GM12875 (cell line): ENCODE measurements around the gene GPC5.

Experiments
- H3K4me3 ChIP-seq: one replicate; pipeline ENCODE4 v1.5.1; 2011; ENCODE audit warnings: low read depth, low read length, control low read depth
- TF ChIP-seq, protein P1 (sequence below): IDR thresholded peaks from 2 replicates; pipeline ENCODE4 v1.5.1; 2011; ENCODE audit warnings: low read depth, mild to moderate bottlenecking, control low read depth, inconsistent platforms, low read length, moderate library complexity, borderline replicate concordance; ENCODE audit not compliant: insufficient read depth

GPC5 gene

DNA sequence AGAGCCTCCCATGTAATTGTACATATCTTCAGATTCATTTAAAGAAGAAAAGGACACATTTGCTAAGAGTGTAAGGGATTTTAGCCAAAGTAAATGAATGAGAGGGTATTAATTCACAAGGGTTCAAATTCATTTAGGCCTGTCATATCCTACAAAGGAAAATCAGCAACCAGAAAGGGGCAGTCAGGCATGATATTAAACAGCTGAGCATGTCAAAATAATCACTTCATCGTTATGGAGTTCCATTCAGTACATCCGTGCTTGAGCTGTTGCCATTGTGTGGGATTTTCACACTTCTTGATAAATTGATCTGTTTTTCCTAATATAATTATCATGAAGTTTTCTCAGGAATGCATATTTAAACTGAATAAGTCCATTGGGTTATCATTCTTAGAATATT is 567.1 kb downstream of the GPC5 start:
- no peak overlapping the region for H3K4me3 ChIP-seq

DNA sequence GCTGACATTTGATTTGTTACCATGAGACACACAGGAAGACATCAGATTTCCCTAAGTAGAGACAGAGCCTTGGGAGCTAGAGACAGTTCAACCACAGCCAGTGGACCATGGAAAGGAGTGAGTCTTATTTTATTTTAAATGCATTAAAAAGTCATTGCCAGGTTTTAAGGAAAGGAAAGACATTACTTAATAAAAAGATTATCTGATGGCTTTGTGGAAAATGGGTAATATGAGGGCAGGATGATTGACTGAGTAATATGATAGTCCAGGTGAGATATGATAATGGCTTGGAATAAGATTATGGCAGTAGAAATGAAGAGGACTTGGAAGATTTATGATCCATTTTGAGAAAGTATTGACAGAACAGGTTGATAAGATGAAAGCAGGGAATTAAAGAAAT is 580.1 kb downstream of the GPC5 start:
- no peak overlapping the region for H3K4me3 ChIP-seq
- TF ChIP-seq, protein P1, sequence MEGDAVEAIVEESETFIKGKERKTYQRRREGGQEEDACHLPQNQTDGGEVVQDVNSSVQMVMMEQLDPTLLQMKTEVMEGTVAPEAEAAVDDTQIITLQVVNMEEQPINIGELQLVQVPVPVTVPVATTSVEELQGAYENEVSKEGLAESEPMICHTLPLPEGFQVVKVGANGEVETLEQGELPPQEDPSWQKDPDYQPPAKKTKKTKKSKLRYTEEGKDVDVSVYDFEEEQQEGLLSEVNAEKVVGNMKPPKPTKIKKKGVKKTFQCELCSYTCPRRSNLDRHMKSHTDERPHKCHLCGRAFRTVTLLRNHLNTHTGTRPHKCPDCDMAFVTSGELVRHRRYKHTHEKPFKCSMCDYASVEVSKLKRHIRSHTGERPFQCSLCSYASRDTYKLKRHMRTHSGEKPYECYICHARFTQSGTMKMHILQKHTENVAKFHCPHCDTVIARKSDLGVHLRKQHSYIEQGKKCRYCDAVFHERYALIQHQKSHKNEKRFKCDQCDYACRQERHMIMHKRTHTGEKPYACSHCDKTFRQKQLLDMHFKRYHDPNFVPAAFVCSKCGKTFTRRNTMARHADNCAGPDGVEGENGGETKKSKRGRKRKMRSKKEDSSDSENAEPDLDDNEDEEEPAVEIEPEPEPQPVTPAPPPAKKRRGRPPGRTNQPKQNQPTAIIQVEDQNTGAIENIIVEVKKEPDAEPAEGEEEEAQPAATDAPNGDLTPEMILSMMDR, result no peak

More for the DNA sequence above, 567.1 kb downstream of the GPC5 start:
- TF ChIP-seq, protein P1, result no peak

DNA sequence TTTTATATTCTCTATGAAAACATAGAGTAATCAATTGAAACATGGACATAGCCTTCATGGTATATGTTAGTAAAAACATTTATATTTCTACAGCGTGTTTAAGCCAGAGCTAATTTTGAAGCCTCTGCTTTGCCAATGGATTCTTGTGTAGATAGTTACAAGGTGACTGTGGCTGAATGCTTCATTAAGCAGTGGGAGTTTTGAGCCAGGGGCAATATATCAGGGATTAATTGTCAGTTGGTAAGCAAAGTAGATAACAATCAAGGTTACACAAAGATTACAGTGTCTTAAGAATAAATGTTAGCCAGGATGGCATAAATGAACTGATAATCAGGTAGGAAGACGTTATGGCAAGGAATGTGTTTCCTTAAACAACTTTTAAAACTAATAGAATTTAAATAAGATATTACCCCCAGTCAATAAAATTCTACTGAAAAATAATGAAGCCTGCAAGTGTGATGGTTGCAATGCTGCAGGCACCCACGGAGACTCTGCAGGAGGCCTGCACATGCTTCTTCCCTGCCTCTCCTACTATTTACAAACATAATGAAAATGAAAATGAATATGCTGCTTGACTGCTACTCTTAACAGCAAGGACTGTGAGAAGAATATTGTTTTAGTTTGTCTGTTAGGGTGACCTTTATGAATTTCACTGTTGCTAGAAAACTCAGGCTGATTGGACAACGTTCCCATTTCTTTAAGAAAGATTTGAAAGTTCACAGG is 588.5 kb downstream of the GPC5 start:
- TF ChIP-seq, protein P1, result no peak

DNA sequence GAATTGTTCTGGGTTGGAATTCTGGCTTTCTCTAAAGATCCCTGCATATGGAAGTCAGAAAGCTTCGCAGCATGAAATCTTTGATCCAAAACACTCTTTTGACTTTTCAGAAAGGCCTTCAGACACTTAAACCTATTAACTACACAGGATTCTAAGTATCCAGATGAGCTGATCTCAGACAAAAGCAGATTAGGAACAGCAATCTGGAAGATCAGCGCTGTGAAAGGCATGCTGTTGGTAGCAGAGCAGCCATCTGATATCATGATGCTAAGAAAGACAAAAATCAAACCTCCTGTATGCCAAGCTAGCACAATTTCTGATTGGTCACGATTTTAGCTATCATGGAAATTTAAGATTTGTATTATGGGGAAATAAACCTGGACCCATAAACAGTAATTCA is 589.9 kb downstream of the GPC5 start:
- H3K4me3 ChIP-seq, result no peak overlapping the region
- TF ChIP-seq, protein P1, result no peak

More for the DNA sequence above, 588.5 kb downstream of the GPC5 start:
- no peak overlapping the region for H3K4me3 ChIP-seq

DNA sequence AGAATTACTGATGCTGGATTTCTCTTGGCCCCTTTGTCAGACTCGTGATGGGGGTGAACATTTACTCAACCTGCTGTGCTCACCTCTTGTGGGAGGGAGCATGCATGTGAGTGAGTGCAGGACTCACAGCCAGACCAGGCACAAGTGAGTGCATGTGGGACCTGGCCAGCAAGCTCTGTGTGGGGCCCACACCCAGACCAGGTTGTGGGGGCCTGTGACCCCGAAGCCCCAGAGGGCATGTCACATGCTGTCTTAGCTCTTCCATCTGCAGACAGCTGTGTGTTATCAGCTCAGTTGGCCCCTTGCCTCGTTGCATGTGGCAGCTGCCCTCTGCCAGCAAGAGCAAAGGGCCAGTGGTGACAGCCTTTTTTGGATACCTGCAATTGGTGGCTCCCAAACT is 614.4 kb downstream of the GPC5 start:
- no peak overlapping the region for H3K4me3 ChIP-seq
- TF ChIP-seq, protein P1, result no peak

DNA sequence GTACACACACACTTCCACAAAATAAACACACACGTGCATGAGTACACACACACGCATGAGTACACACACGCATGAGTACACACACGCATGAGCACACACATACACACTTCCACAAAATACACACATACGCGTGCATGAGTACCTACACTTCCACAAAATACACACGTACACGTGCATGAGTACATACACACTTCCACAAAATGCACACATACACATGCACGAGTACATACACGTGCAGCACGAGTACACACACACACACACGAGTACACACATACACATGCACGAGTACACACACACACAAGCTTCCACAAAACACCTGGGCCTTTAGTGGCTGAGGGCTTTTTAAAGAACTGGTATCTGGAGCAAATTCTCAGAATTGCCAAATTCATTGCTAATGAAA is 619.3 kb downstream of the GPC5 start:
- TF ChIP-seq, protein P1, result no peak
- H3K4me3 ChIP-seq, result no peak overlapping the region

DNA sequence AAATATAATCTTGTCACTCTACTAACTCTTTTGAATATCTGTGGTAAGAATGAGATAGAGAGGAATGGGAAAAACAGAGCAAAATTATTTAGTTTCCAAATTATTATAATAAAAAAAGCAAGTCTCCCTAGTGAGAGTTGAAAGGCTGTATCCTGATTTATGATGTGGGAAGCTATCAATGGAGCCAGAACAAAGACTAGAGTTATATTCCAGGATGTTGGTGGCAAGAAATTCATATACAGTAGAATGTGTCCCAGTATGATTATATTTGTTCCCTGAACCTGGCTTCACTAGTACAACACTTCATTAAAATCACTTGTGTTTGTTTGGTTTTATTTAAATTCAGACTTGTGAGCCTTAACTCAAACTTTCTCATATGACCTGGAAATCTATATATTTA is 630.3 kb downstream of the GPC5 start:
- H3K4me3 ChIP-seq, result no peak overlapping the region
- TF ChIP-seq, protein P1, result no peak
